SK-N-SH treated with all-trans-retinoic acid at 6 μM for 48 hours (cell line): Measurements from ENCODE around the gene COL9A3.

ENCODE experiments used
- ATAC-seq: fragments of 200-7000 bp; cut with Tn5 transposase; 3 replicates; pipeline ENCODE4 v1.9.1; 2020; ENCODE audit warnings: mild to moderate bottlenecking, moderate library complexity
- CREB5 ChIP-seq: fragments of 250-450 bp; sonication (Bioruptor Pico); IDR thresholded peaks from 2 replicates; pipeline ENCODE4 v1.5.1; 2020; ENCODE audit warnings: low read depth, mild to moderate bottlenecking, moderate library complexity
- CSDC2 ChIP-seq: fragments of 250-450 bp; sonication (Bioruptor Pico); IDR thresholded peaks from 2 replicates; pipeline ENCODE4 v1.5.0; 2020; ENCODE audit warnings: mild to moderate bottlenecking, moderate library complexity
- CSRNP3 ChIP-seq: fragments of 250-450 bp; sonication (Bioruptor Pico); IDR thresholded peaks from 2 replicates; pipeline ENCODE4 v1.5.1; 2021; ENCODE audit warnings: mild to moderate bottlenecking, moderate library complexity
- ESRRG ChIP-seq: fragments of 250-450 bp; sonication (Bioruptor Pico); IDR thresholded peaks from 2 replicates; pipeline ENCODE4 v1.6.1; 2021; ENCODE audit warnings: mild to moderate bottlenecking
- GLIS3 ChIP-seq: fragments of 250-450 bp; sonication (Bioruptor Pico); IDR thresholded peaks from 2 replicates; pipeline ENCODE4 v1.5.0; 2020; ENCODE audit warnings: mild to moderate bottlenecking, moderate library complexity
- ISL1 ChIP-seq: fragments of 250-450 bp; sonication (Bioruptor Pico); IDR thresholded peaks from 2 replicates; pipeline ENCODE4 v2.1.2; 2022; ENCODE audit warnings: mild to moderate bottlenecking, moderate library complexity
- OSR1 ChIP-seq: fragments of 250-450 bp; sonication (Bioruptor Pico); IDR thresholded peaks from 2 replicates; pipeline ENCODE4 v1.8.0; 2022; ENCODE audit warnings: moderate library complexity, mild to moderate bottlenecking, inconsistent platforms
- POU6F1 ChIP-seq: fragments of 250-450 bp; sonication (Bioruptor Pico); IDR thresholded peaks from 2 replicates; pipeline ENCODE4 v1.8.0; 2021; ENCODE audit warnings: low read depth, mild to moderate bottlenecking, moderate library complexity, borderline replicate concordance
- PPARA ChIP-seq: fragments of 250-450 bp; sonication (Bioruptor Pico); IDR thresholded peaks from 2 replicates; pipeline ENCODE4 v1.5.0; 2020; ENCODE audit warnings: mild to moderate bottlenecking, borderline replicate concordance
- RARB ChIP-seq: fragments of 250-450 bp; sonication (Bioruptor Pico); IDR thresholded peaks from 2 replicates; pipeline ENCODE4 v1.8.0; 2021; ENCODE audit warnings: mild to moderate bottlenecking, moderate library complexity
- SNAI2 ChIP-seq: fragments of 250-450 bp; sonication (Bioruptor Pico); IDR thresholded peaks from 2 replicates; pipeline ENCODE4 v1.5.0; 2020; ENCODE audit warnings: mild to moderate bottlenecking, moderate library complexity
- TCF4 ChIP-seq: fragments of 250-450 bp; sonication (Bioruptor Pico); IDR thresholded peaks from 2 replicates; pipeline ENCODE4 v1.8.0; 2021; ENCODE audit warnings: mild to moderate bottlenecking, moderate library complexity, borderline replicate concordance
- TOX ChIP-seq: fragments of 250-450 bp; sonication (Bioruptor Pico); IDR thresholded peaks from 2 replicates; pipeline ENCODE4 v1.8.0; 2021; ENCODE audit warnings: mild to moderate bottlenecking, moderate library complexity, borderline replicate concordance
- TSHZ2 ChIP-seq: fragments of 250-450 bp; sonication (Bioruptor Pico); IDR thresholded peaks from 2 replicates; pipeline ENCODE4 v1.5.0; 2020; ENCODE audit warnings: mild to moderate bottlenecking, moderate library complexity
- ZFP3 ChIP-seq: fragments of 250-450 bp; sonication (Bioruptor Pico); IDR thresholded peaks from 2 replicates; pipeline ENCODE4 v1.5.0; 2020; ENCODE audit warnings: mild to moderate bottlenecking, moderate library complexity
- ZFP30 ChIP-seq: fragments of 450-650 bp; formaldehyde crosslinking; IDR thresholded peaks from 2 replicates; pipeline ENCODE4 v1.5.0; 2022; ENCODE audit warnings: mild to moderate bottlenecking, moderate library complexity
- ZNF70 ChIP-seq: fragments of 450-650 bp; formaldehyde crosslinking; IDR thresholded peaks from 2 replicates; pipeline ENCODE4 v1.5.0; 2020; ENCODE audit warnings: mild to moderate bottlenecking, moderate library complexity
- ZNF8 ChIP-seq: fragments of 450-650 bp; formaldehyde crosslinking; IDR thresholded peaks from 2 replicates; pipeline ENCODE4 v1.5.0; 2020; ENCODE audit warnings: mild to moderate bottlenecking, moderate library complexity

Gene COL9A3

GRCh38 chr20:62838128-62838891, 21.5 kb downstream of the COL9A3 start:
- ATAC-seq = peak; percentile 81
- no peak for TF ChIP-seq POU6F1
- peak; percentile 62; the same call in 1 of the 2 replicates for TF ChIP-seq TCF4

- no peak; the same call in 2 of the 3 replicates for ATAC-seq
- TF ChIP-seq TSHZ2 (CRISPR knock-in tag) (no peak), ESRRG (CRISPR knock-in tag) (no peak), CSRNP3 (CRISPR knock-in tag) (no peak), ZFP3 (CRISPR knock-in tag) (no peak), POU6F1 (no peak), ZNF8 (no peak), ZNF70 (CRISPR knock-in tag) (no peak), PPARA (CRISPR knock-in tag) (no peak), CREB5 (no peak), SNAI2 (CRISPR knock-in tag) (no peak), ISL1 (CRISPR knock-in tag) (no peak), RARB (CRISPR knock-in tag) (no peak)
Measured at GRCh38 chr20:62839261-62839660, 22.4 kb downstream of the COL9A3 start.

- TF ChIP-seq TOX (CRISPR knock-in tag) (no peak), ZFP3 (CRISPR knock-in tag) (no peak), TCF4 (no peak), CREB5 (no peak), ZNF70 (CRISPR knock-in tag) (no peak), GLIS3 (CRISPR knock-in tag) (no peak), ISL1 (CRISPR knock-in tag) (no peak), SNAI2 (CRISPR knock-in tag) (no peak), OSR1 (CRISPR knock-in tag) (no peak), POU6F1 (no peak), RARB (CRISPR knock-in tag) (no peak), ZFP30 (CRISPR knock-in tag) (no peak), CSDC2 (CRISPR knock-in tag) (no peak)
- TF ChIP-seq, all 23 proteins: peak for 0
- ATAC-seq = no peak
Measured at GRCh38 chr20:62839816-62840215, 23.0 kb downstream of the COL9A3 start.
